ENCODE data around the gene SDCBP2.

GRCh38 chr20:1367479-1367878 is 38.5 kb upstream of the SDCBP2 start:
- TF ChIP-seq SMC3 (IDR thresholded peaks at IDR 0.05; ENCODE audit: borderline replicate concordance, low read length) = no peak
- no peak for TF ChIP-seq CBFB (IDR thresholded peaks at IDR 0.05; ENCODE audit: low read depth)
- TF ChIP-seq, protein P1, sequence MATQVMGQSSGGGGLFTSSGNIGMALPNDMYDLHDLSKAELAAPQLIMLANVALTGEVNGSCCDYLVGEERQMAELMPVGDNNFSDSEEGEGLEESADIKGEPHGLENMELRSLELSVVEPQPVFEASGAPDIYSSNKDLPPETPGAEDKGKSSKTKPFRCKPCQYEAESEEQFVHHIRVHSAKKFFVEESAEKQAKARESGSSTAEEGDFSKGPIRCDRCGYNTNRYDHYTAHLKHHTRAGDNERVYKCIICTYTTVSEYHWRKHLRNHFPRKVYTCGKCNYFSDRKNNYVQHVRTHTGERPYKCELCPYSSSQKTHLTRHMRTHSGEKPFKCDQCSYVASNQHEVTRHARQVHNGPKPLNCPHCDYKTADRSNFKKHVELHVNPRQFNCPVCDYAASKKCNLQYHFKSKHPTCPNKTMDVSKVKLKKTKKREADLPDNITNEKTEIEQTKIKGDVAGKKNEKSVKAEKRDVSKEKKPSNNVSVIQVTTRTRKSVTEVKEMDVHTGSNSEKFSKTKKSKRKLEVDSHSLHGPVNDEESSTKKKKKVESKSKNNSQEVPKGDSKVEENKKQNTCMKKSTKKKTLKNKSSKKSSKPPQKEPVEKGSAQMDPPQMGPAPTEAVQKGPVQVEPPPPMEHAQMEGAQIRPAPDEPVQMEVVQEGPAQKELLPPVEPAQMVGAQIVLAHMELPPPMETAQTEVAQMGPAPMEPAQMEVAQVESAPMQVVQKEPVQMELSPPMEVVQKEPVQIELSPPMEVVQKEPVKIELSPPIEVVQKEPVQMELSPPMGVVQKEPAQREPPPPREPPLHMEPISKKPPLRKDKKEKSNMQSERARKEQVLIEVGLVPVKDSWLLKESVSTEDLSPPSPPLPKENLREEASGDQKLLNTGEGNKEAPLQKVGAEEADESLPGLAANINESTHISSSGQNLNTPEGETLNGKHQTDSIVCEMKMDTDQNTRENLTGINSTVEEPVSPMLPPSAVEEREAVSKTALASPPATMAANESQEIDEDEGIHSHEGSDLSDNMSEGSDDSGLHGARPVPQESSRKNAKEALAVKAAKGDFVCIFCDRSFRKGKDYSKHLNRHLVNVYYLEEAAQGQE (IDR thresholded peaks at IDR 0.05; ENCODE audit: low read depth, low read length) = no peak
- no peak for TF ChIP-seq FOXM1 (IDR thresholded peaks at IDR 0.05; ENCODE audit: low read depth, low read length)

Measured in GM12878 (cell line).